ENCODE results near the gene ZSWIM4.

ZSWIM4 gene

DNA sequence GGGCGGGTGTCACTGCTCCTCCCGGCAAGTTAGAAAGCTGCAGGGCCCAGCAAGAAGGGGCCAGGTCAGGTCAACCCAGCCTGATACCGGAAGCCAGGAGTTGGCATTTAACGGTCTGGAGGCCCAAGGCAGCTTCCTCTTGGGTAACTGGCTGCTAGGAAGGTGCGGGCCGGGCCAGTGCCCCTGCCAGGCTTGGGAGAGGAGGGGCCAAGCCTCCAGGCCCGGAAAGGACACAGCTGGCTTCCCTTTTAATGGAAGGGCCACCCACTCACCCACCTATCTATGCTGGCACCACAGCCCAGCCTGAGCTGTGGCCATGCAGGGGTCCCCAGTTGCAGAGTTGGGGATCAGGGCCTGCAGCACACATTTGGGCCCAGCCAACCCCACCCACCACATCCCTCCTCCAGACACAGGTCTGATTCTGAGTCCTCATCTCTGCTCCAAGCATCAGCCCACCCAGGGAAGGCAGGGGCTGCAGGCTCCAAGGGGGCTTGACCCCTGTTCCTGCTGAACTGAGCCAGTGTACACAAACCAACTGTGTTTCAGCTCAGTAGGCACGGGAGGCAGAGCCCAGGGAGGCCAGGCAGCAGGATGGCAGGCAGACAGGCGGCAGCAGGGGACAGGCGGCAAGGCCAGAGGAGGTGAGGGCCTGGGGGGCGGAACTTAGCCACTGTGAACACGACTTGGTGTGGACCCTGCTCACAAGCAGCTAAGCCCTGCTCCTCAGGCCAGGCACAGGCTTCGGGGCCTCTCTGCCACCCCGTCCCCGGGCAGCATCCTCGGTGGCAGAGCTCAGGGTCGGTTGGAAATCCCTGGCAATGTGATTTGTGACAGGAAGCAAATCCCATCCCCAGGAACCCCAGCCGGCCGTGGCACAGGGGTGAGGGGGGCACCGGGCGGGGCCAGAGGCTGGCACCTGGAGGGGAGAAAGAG lies 40.8 kb downstream of the ZSWIM4 start:
- peak; percentile 61 to 64 for DNase-seq

DNA sequence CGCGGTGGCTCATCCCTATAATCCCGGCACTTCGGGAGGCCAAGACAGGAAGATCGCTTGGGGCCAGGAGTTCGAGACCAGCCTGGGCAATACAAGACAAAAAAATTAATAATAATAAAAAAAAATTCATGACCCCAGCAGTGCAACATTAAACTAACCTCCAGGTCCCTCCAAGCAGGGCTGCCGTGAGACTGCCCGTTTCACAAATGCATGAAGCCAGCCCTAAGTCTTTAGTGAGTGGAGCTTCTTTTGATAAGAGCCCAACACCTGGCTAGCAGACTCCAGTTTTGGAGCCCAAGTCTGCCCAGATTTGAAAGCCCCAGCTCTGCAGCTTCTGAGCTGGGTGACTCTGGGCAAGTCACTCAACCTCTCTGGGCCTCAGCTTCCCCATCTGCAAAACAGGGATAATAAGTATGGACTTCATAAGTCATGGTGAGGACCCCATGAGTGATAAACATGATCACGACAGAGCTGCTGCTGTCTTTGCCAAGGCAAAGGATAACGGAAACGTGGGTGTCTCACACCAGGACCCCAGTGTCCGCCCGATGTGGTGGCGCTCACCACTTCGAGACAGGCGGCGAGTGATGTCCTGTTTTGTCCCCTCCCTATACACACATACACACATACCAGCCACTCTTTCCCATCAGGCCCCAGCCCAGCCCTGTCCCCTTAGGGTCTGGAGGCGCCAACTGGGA lies 43.3 kb downstream of the ZSWIM4 start:
- no peak for DNase-seq

DNA sequence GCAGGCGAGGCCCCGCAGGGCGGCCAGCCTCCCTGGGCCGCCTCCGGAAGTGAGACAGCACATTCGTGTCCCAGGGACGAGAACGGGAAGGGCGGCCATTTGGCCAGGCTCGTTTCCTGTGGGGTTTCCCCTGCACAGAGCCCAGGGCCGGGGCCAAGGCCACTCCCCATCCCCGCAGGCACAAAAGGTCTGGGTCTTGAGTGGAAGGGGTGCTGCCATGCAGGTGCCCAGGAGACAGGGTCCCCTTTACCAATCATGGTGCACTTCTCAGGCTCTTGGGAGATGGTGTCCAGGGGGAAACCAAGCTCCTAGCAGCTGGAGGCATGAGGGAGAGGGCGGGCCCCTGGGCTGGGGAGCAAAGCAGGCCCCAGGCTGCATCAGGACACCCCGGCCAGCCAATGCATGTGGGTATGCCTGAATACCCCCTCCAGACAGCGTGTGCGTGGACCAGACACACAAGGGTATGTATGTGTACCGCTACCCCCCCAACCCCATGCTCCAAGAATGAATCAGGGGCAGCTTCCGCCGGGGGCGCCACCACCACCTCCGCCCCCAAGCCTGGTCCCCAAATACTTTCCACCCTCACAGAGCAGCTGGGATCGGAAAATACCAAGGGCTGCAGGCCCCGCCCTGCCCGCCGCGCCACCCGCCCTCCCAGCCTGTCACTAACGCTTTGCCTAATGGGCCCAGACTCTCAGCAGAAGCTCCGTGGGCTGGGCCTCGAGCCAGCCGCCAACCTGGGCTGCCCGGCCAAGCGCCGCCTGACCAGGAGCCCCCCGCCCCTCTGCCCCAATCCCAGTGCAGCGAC lies 44.1 kb downstream of the ZSWIM4 start:
- DNase-seq, result peak; percentile 85 to 90

DNA sequence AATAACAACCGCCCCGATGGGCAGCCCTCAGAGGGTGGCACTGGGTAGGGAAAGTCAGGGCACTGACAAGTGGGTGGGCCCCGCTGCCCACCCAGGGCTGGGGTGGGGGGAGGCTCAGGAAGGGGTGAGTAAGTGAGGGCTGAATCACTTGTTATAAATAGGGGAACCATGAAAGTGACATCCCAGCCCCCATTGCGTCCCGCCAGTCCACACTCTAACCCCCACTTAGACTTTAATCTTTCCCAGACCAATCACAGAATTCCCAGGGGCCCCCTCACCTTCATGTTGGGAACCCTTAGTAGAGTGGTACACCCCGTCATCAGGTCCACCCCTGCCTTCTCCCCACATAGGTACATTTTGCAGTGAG lies 44.7 kb downstream of the ZSWIM4 start:
- no peak for DNase-seq

DNA sequence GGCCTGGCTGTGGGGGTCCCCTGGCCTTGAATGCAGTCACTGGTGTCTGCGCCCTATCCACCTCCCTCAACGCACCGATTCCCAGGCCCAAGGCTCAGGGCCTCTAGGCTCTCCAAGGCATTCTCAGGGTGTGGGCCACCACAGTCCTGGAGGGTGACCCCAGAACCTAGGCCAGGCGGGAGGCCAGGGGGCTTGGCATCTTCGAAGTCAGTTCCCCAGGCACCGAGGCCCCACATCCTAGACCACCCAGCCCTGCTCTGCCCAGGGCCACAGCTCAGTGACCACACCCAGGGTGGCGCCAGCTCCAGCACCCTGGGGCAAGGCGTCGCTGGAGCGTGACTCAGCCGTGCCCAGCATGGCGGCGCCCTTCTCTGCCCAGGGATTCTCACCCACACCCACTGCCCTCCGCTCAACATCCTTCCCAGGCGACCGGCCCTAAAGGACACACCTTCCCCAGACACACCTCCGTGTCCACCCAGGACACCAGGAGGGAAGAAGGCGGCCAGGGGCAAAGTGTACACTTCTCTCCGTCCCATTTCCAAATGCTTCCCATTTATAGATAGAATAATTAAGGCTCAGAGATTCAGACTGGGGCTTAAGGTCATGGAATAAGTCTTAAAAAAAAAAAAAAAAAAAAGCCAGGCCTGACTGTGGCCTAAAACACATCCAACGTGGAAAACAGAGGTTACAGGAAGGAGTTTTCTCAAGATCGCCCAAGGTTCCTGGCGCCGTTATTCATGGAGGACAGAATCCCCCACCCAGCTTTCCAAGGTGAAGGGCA lies 45.3 kb downstream of the ZSWIM4 start:
- peak; percentile 76 to 79 for DNase-seq

DNA sequence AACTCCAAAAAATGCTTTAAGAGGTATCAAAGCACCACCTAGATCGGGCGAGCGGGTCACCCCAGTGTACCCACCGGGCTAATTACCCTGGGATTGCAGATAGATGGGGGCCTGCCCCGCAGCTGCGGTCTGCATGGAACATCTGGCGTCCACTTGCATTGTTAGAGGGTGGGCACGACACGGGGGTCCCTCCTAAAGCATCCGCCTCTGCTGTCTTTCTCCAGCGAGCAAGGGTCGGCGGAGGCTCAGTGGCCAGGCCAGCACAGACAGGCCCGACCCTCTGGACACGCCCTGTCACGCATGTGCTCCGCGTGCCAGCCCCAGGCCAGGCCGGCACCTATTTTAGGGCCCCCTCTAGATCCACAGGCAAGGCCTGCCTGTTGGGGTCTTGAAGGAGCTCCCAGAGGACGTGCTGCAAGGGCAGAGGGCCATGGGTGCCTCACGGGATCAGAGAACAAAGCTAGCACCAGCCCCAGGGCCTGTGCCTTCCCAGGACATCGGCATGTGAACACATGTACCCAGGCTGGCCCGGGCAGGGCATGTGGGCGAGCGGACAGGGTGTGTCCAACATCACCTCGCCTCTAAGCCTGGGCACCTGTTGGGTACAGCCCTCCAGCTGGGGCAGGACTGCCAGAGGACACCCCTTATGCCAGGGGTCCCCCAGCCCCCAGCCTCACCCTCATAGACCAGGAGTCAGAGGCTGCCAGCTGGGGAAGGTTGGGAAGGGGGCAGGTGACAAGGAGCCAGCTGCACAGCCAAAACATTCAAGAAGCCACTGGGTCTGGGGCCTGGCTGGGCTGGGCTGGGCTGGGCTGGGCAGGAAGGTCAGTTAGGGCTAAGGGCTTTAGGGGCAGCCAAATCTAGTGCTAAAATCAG lies 46.1 kb downstream of the ZSWIM4 start:
- DNase-seq, result peak; percentile 64 to 74

DNA sequence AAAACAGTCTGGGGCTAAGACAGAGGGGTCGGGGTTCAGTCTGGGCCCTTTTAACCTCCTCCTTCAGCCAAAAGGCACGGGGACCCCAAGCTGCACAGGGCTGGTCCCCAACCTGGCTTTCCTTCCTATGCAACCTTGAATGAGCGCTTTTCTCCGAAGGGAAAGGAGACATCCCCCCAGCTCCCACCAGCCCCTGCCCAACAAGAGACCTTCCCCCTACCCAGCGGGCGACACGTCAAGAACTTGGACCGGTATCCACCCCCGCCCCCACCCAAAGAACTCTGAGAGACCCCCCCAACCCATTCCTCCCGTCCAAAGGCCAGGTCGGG lies 46.7 kb downstream of the ZSWIM4 start:
- peak in 1 of 2 donors; percentile 67 for DNase-seq

DNA sequence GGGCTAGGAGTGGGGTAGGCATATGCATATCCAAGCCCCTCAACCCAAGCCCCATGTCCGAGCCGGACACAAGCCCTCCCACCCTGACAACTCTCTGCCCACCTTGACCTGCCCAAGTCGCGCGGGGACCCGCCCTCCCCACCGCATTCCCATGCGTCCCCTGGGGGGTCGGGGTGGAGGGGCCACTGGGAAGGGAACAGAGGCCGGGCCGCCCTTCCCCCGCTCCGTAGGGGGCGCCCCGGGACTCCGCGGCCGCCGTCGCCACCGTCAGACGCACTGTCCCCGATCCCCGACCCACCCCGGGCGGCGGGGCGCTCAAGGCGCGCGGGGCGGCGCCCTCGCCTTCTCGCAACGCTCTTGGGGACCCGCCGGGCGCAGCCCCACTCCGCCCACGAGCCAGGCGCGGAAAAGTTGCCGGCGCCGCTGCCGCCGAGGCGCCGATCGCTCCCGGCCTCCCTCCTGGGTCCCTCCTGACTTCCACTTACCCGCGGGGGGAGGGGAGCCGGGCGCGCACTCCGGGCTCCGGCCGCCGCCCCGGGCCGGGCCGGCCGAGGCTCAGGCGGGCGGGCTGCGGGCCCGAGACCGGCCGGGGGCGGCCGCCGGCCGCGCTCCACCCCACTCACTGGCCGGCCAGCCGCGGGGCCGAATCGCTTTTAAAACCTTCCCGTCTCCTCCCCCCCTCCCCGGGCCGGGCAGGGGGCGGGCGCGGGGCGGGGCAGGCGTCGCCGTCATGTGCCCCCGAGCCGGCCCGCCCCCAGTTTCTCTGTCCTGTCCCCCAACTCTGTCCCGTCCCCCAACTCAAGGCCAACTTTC lies 47.3 kb downstream of the ZSWIM4 start:
- peak; percentile 90 to 91 for DNase-seq

DNA sequence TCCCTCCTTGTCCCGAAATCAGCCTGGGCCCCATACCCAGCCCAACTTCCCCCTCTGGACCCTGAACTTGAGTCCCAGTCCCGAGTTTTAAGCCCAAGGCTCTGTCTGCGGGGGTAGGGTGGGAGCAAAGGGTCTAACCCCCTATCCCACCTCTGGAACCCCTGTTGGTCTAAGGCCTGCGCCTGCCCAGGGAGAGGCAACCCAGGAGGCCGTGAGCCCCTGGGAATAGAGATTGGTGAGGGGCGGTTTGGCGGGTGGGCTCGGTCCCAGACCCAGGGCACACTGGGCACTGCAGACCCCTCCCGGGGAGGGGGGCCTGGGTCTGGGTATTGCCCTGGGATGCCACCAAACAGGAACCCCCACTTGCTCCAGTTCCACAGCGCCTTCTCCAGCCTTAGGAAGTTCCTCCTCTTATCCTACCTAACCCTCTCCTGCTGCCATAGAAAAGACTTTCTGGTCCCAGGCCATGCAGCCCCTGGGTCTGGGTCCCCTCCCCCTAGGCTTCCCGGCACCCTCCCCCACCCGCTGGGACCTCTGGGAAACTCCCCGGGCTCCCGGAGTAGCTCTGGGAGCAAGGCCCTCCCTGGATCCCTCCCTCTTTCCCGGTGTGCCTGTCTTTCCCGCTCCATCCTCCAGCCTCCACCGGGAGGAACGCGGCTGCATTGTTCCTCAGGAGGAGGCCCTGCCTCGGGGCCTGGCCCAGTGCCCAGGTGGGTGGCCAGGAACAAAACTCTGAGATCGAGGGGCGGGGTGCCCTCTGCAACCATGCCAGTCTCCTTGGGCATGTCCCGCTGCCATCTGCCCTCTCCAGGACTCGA lies 48.1 kb downstream of the ZSWIM4 start:
- no peak for DNase-seq

DNA sequence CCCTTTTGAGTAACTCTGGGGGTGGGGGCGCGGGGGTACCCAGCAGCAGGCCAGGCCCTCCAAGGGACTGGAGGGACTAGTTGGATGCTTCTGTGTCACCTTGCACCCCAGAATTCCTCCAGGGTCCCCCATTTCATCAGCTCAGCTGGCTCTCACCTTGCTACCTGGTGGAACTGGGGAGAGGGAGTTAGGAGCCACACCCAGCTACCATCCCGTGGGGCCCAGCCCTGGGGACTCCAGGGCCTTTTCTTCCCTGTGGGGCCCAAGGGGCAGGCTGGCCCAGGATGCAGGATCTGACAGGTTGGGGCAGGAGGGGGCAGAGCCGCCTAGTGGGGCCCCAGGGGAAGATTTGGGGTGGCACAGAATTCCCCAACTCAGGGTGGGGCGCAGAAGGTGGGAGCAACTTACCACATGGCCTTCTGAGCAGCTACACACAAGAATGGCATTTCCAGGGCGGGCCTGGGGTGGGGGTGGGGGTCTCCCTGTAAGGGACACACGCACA lies 48.9 kb downstream of the ZSWIM4 start:
- DNase-seq, result peak in 1 of 2 donors; percentile 49

DNA sequence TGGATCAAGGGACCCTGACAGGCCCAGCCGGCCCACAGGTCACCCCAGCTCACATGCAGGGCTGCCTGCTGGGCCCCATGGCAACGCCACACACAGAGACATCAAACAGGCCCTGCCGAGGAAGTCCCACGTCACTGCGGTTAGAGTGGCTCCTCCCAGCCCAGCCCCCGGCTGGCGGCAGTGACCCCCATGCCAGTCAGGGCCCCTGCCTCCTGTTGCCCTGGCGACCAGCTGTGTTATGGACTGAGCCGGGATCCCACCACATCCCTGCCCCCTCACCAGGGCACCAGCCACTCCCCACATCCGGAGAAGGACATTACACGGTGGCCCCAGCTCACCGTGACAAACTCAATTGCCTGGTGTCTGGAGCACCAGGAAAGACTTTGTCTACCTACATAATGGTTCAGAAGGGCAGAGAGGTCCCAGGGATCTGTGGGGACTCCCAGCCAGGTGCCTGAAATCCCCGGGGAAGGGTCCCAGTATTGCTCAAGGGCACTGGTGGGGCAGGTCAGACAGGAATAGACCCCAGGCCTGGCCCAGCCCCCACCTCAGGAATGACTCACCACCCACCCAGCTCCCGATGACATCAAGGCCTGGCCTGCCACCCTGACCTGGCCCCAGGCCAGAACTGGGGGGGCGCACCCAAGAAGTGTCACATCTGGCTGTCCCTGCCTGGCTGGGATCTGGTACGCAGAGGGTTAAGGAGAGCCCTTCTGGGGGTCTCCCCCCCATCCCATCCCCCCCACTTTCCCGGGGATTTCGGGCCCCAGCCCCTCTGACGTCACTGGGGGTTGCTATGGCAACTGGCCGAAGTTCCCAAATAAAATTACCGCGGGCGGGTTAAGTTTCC lies 51.5 kb downstream of the ZSWIM4 start:
- peak; percentile 100 for DNase-seq

DNA sequence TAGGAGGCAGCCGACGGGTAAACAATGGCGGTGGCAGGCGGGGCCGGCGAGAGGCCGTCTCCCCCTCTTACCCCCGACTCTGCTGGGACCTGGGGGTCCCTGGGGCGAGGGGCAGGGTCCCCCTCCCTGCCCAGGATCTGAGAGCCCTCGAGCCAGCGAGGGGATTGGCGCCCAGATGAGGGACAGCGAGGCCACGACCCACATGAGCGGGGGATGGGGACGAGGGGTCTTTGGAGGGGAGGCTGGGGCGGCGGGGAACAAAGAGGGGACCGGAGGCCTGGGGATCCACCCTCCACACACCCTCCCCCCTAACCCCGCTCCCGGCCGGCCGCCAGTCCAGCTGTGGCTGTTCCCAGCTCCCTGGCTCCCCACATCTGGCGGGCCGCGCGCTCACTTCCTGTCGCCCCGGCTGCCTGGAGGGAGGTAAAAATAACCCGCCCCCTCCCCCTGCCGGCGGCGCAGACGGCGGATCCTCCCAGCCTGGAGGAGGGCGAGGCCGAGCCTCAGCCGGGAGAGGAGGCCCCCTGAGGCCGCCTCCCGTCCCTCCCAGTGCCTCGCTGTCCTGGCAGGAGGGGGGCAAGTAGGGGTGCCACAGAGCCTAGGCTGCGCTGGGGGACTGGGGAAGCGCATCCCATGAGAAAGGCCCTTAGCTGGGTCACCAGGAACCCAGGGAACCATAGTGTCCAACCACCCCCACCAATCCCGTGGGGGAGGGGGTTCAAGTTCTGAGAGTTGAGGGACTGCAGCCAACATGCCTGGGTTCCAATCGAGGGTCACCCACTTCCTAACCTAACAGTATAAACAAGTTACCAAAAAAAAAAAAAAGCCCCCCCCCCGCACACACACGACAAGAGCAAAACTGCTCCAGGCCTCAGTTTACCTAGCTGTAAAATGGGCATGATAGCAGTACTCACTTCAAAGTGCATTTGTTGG lies 52.4 kb downstream of the ZSWIM4 start:
- DNase-seq, result peak; percentile 88 to 90

DNA sequence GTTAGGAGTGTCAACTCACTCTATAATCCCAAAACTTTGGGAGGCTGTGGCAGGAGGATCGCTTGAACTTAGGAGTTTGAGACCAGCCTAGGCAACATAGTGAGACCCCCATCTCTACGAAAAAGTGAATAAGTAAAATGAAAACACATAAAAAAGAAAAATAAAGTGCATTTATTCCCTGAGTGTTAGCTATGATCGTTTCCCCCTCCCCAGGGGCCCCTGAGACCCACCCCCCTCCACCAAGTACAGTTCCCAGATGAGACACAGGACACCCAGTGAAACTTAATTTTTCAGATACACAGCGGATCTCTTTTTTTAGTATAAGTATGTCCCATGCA lies 53.1 kb downstream of the ZSWIM4 start:
- no peak for DNase-seq

DNA sequence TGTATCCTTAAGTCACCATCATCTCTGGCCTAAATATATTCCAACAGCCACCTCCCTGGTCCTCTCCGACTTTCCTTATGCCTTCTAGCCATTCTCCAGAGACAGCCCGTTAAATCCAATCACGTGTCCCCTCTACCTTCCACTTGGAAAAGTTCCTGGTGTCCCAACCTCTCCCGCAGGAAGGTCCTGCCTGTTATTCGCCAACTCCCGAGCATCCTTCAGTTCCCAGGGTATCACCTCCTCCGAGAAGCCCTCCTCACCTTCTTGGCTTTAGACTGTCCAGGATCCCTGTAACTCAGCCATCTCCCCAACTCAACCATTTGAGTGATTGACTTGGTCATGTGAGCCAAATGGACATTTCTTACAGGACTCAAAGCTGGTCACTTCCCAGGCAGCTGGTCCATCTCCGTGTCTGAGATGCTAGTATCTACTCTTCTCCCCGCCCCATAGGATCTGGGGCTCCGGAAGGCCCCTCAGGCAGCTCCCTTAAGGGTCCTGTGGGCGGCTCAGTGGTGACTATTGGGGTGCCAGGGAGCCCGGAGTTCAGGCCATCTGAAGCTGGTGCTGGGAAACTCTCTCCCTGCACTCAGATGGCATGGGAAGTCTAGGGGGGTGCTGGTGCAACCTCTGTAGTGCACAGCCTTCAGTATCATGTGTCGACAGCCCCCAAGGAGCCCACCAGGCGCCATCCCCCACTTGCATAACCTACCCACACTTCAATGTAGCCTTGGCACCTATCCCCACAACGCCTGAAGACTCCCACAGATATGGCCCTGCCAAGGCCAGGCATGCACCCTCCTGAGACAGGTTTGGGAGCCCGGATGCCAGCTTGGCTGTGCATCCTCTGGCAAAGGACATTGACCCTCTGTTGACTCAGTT lies 53.8 kb downstream of the ZSWIM4 start:
- DNase-seq, result no peak

DNA sequence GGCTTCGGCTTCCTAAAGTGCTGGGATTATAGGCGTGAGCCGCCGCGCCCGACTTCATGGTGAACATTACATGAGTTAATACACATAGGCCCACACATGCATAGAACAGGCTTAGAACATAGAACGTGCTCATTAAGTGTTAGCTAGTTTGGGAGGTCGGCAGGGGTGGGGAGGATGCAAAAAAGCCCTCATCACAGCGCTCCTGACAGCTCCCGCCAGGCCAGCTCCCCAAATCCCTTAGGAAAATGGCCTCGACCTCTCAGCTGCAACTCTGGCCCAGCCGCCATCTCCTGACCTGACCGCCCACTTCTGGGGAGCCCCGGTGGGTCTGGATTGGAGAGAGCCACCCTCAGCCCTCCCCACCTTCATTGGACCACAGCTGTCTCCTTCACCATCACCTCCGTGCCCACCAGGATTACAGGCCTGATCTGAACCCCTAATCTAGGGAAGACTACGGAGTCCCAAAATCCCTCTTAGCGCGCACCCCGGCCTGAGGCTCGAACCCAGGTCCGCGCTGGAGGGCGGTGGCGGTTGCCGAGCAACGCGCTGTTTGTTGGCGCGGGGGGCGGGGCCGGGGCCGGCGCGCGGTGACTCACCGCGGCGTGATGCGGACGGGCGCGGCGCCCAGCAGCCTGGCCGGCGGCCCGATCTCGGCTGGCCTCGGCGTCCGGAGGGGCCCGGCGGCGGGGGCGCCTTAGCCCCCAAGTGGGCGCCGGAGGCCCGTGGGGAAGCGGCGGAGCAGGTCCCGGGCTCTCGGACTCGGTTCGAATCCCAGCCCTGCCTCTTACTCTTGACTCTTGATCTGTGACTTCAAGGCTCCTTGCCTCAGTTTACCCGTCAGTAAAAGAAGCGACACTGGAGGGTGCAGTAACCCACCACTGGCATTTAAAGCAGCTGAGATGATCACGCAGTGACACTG lies 55.0 kb downstream of the ZSWIM4 start:
- DNase-seq, result peak; percentile 81 to 82
